Gastroesophageal sphincter (tissue), 4 donors: ENCODE data around the gene ERG28. TPM values are rescaled to one million over a fixed set of nuclear protein-coding genes. Genes with fewer than 3 reads are reported as not detected.

Experiments
- ATAC-seq: fragments of 150-250 bp; one replicate; pipeline ENCODE4 v1.9.1; 2016; ENCODE audit warnings: mild to moderate bottlenecking, moderate library complexity
- H3K27ac ChIP-seq, 4 donors: fragments of 200-600 bp; sonication (generic) in 3 of 4; 1 replicate in 3 of 4; 2 replicates in 1 of 4; pipeline ENCODE4 v1.5.1; 2016 to 2019
- H3K27me3 ChIP-seq: fragments of 200-600 bp; sonication (generic); one replicate; pipeline ENCODE4 v1.5.1; 2019
- H3K36me3 ChIP-seq, 2 donors: fragments of 200-600 bp; sonication (generic); one replicate each; pipeline ENCODE4 v1.5.1; 2019; ENCODE audit warnings: control low read depth in 1 of 2
- H3K4me1 ChIP-seq, 3 donors: fragments of 200-600 bp; sonication (generic); 1 replicate in 2 of 3; 2 replicates in 1 of 3; pipeline ENCODE4 v1.5.1; 2016 to 2019; ENCODE audit warnings: control low read depth in 2 of 3
- H3K4me3 ChIP-seq, 2 donors: fragments of 200-600 bp; sonication (generic); one replicate each; pipeline ENCODE4 v1.5.1; 2019; ENCODE audit warnings: mild to moderate bottlenecking in 1 of 2, moderate library complexity in 1 of 2
- H3K9me3 ChIP-seq, 3 donors: fragments of 200-600 bp; sonication (generic); one replicate each; pipeline ENCODE4 v1.5.1; 2017 to 2019; ENCODE audit warnings: control low read depth in 2 of 3
- EP300 ChIP-seq: sonication (generic); formaldehyde crosslinking; IDR thresholded peaks from one replicate; pipeline ENCODE4 v1.6.1; 2017; ENCODE audit warnings: antibody characterized with exemption, mild to moderate bottlenecking
- POLR2A ChIP-seq, 2 donors: fragments of 450-650 bp; IDR thresholded peaks; one replicate each; pipeline ENCODE4 v1.6.1; 2017; ENCODE audit warnings: antibody characterized with exemption in 2 of 2, mild to moderate bottlenecking in 2 of 2, moderate library complexity in 1 of 2
- POLR2AphosphoS5 ChIP-seq: sonication (generic); formaldehyde crosslinking; IDR thresholded peaks from one replicate; pipeline ENCODE4 v1.6.1; 2017; ENCODE audit warnings: antibody characterized with exemption
- WGBS, 2 donors: methylation state at CpG; one replicate each; pipeline ENCODE4 v1.1.5; 2018; ENCODE audit warnings: low coverage in 1 of 2; 5-methylcytosine and 5-hydroxymethylcytosine counted together
- total RNA-seq, 4 donors: library from RNA; depleted of rRNA; stranded (reverse); fragments of >200 nt; gene quantifications; one replicate each; pipeline ENCODE4 v1.1.0, GENCODE V29; 2016
- TF ChIP-seq, protein P1 (sequence below), 4 experiments: fragments of 200-600 bp in 2 of 4; fragments of 450-650 bp in 2 of 4; sonication (generic) in 1 of 4; IDR thresholded peaks; one replicate each; pipeline ENCODE4 v1.5.1; 2017 to 2019; ENCODE audit warnings: antibody characterized with exemption in 4 of 4, mild to moderate bottlenecking in 2 of 4, moderate library complexity in 2 of 4

Gene ERG28
- total RNA-seq, 4 donors from 2014 or later = 6.2 to 13.4 (median 7.0) TPM

DNA sequence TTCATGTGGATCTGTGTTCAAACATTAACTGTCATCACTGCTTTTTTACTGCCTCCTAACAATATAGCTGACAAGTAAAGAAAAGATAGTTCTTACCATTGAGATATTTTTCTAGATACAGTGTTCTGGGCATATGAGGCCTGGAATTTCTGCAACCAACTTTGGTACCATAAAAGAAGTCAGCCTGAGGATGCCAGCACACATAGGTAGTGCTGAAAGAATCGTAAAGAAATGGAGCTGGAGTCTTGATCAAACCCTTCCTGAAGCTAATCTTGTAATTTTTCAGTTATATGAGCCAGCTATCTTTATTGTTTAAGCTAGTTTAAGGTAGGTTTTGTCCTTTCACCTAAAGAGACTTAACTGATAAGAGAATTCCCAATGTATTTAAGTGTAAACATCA is 11.3 kb downstream of the ERG28 start:
- TF ChIP-seq POLR2A (IDR thresholded peaks at IDR 0.05) (no peak), EP300 (no peak)
- TF ChIP-seq, protein P1, sequence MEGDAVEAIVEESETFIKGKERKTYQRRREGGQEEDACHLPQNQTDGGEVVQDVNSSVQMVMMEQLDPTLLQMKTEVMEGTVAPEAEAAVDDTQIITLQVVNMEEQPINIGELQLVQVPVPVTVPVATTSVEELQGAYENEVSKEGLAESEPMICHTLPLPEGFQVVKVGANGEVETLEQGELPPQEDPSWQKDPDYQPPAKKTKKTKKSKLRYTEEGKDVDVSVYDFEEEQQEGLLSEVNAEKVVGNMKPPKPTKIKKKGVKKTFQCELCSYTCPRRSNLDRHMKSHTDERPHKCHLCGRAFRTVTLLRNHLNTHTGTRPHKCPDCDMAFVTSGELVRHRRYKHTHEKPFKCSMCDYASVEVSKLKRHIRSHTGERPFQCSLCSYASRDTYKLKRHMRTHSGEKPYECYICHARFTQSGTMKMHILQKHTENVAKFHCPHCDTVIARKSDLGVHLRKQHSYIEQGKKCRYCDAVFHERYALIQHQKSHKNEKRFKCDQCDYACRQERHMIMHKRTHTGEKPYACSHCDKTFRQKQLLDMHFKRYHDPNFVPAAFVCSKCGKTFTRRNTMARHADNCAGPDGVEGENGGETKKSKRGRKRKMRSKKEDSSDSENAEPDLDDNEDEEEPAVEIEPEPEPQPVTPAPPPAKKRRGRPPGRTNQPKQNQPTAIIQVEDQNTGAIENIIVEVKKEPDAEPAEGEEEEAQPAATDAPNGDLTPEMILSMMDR (IDR thresholded peaks at IDR 0.05) = no peak
- H3K27me3 ChIP-seq = no peaks in the 10 kb centered on the region
- H3K4me1 ChIP-seq = peaks cover 0 to 18% (median 3%) of the 10 kb centered on the region in 3 donors
- H3K27ac ChIP-seq = peak overlapping the region in 2 of 4 donors; percentile 21 to 63
- WGBS, 2 donors = 86 to 100% methylated on average over 1 of the region's 1 CpG
- H3K36me3 ChIP-seq = peaks cover 0 to 69% of the 10 kb centered on the region in 2 donors
- no peak overlapping the region for H3K4me3 ChIP-seq
- no peak for ATAC-seq
- no peaks in the 10 kb centered on the region for H3K9me3 ChIP-seq

DNA sequence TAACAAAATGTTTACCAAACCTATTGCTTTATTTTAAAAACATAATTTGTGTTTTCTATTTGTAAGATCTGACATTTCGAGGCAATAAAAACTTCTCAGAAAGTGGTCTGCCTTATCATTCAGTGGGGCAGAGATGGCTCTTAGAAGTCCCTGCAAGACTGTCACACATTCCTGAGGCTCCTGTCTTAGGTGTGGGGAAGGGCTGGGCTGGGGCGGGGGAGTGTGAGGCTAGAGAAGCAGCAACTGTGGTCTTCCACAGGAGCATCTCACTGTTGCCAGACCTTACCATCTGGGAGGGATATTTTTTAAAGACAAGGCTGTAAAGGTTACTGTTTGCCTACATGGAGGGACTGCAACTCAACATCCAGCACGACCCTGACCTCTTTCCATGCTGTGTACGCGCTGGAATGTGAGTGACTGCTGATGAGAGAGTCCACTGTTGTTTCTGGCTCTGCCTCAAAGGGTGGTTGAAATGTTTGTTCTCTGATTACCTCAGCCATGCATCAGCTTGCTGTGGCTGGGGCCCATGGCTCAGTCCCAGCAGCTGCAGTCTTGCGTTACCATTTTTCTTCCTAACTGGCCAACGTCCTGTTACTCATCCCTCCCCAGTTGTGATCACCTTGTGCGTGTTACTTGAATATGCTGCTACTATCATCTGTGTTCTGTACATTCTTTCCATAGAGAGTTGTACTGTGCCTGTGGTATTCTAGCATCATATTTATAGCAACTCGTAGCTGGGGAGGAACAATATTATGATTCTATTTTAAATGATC is 12.4 kb downstream of the ERG28 start:
- TF ChIP-seq, protein P1 (IDR thresholded peaks at IDR 0.05) = no peak
- TF ChIP-seq EP300 = no peak
- TF ChIP-seq POLR2A (IDR thresholded peaks at IDR 0.05) = no peak
- TF ChIP-seq POLR2AphosphoS5 = peak; percentile 34
- Histone ChIP-seq H3K27ac (peak overlapping the region in 3 of 4 donors; percentile 21 to 69 (median 63)), H3K9me3 (no peaks in the 10 kb centered on the region), H3K27me3 (no peaks in the 10 kb centered on the region), H3K36me3 (peaks cover 0 to 61% of the 10 kb centered on the region in 2 donors), H3K4me1 (peaks cover 0 to 14% (median 3%) of the 10 kb centered on the region in 3 donors), H3K4me3 (no peak overlapping the region)
- WGBS, 2 donors = 28 to 46% methylated on average over 5 to 8 of the region's 9 CpGs
- peak; percentile 71 for ATAC-seq

DNA sequence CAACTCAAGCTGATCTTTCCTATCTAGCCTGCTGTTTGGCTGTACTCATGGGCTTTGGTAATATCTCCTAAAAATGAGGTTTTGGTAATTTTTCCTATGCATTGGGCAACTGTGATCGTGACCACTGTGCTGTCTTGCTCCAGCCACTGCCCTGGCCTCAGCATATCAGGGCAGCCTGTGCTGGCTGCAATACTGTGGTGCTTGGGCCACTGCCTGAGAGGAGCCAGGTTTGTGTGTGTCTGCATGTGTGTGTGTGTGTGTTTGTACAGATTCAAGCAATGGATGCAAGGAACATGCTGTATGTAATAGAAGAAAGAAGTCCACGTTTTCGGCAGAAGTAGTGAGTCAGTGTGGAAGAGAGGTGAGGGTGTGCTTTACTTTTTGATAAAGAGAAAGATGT is 13.0 kb downstream of the ERG28 start:
- WGBS, 2 donors = 45 to 53% methylated on average over 2 to 3 of the region's 3 CpGs
- Histone ChIP-seq H3K9me3 (no peaks in the 10 kb centered on the region), H3K36me3 (peaks cover 0 to 55% of the 10 kb centered on the region in 2 donors), H3K4me1 (peaks cover 0 to 14% (median 3%) of the 10 kb centered on the region in 3 donors), H3K27me3 (no peaks in the 10 kb centered on the region), H3K4me3 (no peak overlapping the region), H3K27ac (peak overlapping the region in 2 of 4 donors; percentile 63 to 69)
- TF ChIP-seq POLR2A (IDR thresholded peaks at IDR 0.05) (no peak), EP300 (no peak), POLR2AphosphoS5 (no peak)
- TF ChIP-seq, protein P1 (IDR thresholded peaks at IDR 0.05) = no peak
- ATAC-seq = peak; percentile 52

DNA sequence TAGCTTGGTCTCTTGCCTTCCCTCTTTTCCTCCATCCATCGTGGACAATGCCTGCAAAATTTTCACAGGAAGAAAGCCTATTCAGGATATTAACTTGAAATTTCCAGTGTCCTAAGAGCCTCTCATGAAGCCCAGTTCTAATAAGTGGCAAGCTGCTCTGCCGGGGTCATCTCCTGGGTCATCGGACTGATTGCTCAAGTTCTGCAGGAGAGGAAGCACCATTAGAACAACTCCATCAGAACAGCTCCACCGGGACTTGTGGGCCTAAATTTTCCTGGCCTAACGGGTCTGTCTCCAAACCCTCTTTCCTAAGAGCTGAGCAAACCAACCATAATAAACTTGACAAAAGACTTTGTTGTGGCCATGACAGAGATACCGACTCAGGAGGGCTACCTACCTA is 13.9 kb downstream of the ERG28 start:
- Histone ChIP-seq H3K36me3 (peaks cover 0 to 51% of the 10 kb centered on the region in 2 donors), H3K4me3 (no peak overlapping the region), H3K4me1 (peaks cover 0 to 14% (median 3%) of the 10 kb centered on the region in 3 donors), H3K9me3 (no peaks in the 10 kb centered on the region), H3K27me3 (no peaks in the 10 kb centered on the region), H3K27ac (peak overlapping the region in 1 of 4 donors; percentile 63)
- no peak for TF ChIP-seq POLR2AphosphoS5
- no peak for TF ChIP-seq POLR2A (IDR thresholded peaks at IDR 0.05)
- TF ChIP-seq, protein P1 (IDR thresholded peaks at IDR 0.05) = no peak
- no peak for TF ChIP-seq EP300
- peak; percentile 31 for ATAC-seq
- WGBS, 2 donors = 80 to 94% methylated on average over 3 to 5 of the region's 6 CpGs

DNA sequence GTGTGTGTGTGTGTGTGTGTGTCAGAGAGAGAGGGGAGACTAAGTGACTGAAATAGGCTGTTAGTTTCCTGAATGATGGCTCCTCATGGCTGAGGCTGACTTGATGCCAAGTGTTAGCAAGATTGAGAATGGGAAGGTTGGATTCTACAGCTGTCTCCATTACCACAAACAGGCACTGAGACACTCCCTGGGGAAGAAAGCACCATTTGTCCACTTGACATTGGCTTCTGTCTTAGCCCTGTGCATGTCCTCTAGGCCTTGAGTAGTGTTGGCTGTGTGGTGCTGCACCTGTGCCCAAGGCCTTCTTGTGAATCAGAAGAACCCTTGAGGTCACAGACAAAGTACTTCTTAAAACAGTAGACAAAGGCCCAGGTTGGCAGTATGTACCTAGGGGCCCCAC is 15.6 kb downstream of the ERG28 start:
- Histone ChIP-seq H3K27ac (no peak overlapping the region), H3K9me3 (no peaks in the 10 kb centered on the region), H3K4me3 (no peak overlapping the region), H3K36me3 (peaks cover 0 to 47% of the 10 kb centered on the region in 2 donors), H3K4me1 (peaks cover 0 to 14% (median 3%) of the 10 kb centered on the region in 3 donors), H3K27me3 (no peaks in the 10 kb centered on the region)
- no peak for ATAC-seq
- TF ChIP-seq EP300 (no peak), POLR2A (IDR thresholded peaks at IDR 0.05) (no peak), POLR2AphosphoS5 (no peak)
- TF ChIP-seq, protein P1 (IDR thresholded peaks at IDR 0.05) = no peak
